ENCODE measurements around the gene NDRG3. TPM values are rescaled to one million over a fixed set of nuclear protein-coding genes. Genes with fewer than 3 reads are reported as not detected.

NDRG3 gene
- total RNA-seq, 1 experiment from 2014 or later, result 23.6 TPM

GRCh38 chr20:36623444-36623843 is 122.4 kb downstream of the NDRG3 start:
- no peaks in the 10 kb centered on the region for H3K79me1 ChIP-seq (ENCODE audit: insufficient read depth, low read depth, low read length, poor library complexity, severe bottlenecking)

More at GRCh38 chr20:36623444-36623843, 122.4 kb downstream of the NDRG3 start:
- H2BK120ac ChIP-seq (ENCODE audit: low read depth, low read length, poor library complexity, severe bottlenecking), result no peak overlapping the region
- H2BK5ac ChIP-seq (ENCODE audit: insufficient read length, low read length), result no peak overlapping the region
- no CpG with 5 or more reads among the region's 2 CpGs for WGBS (ENCODE audit: extremely low coverage, insufficient read length, low lambda C conversion rate)
- Mint-ChIP-seq H3K27ac (no peak overlapping the region), H3K9me3 (no peaks in the 10 kb centered on the region), H3K27me3 (ENCODE audit: low read depth) (no peaks in the 10 kb centered on the region), H3K36me3 (ENCODE audit: insufficient read depth in 1 of 3, low read depth in 3 of 3) (no peaks in the 10 kb centered on the region), H3K4me3 (no peak overlapping the region), H3K4me1 (peaks cover 7 to 10% of the 10 kb centered on the region in 2 experiments)
- no peak overlapping the region for H2BK15ac ChIP-seq (ENCODE audit: low read depth, low read length)
- TF ChIP-seq CTCF (conservative IDR thresholded peaks at IDR 0.05), result no peak
- H3K27me3 ChIP-seq (ENCODE audit: insufficient read depth, low read length), result no peaks in the 10 kb centered on the region
- H4K5ac ChIP-seq (ENCODE audit: insufficient read length, low read depth, low read length), result no peak overlapping the region
- no peak overlapping the region for H4K8ac ChIP-seq (replicated peaks; ENCODE audit: insufficient read length, low read depth, low read length)
- H3K9ac ChIP-seq (ENCODE audit: extremely low read depth, insufficient read length, low read length), result no peak overlapping the region
- H2BK12ac ChIP-seq (ENCODE audit: insufficient read length, low read depth, low read length), result no peak overlapping the region
- no peak overlapping the region for H3K27ac ChIP-seq (ENCODE audit: insufficient read length, low read depth, low read length)
- H4K20me1 ChIP-seq (ENCODE audit: control insufficient read depth, insufficient read depth, insufficient read length), result no peaks in the 10 kb centered on the region
- no peaks in the 10 kb centered on the region for H3K9me3 ChIP-seq (ENCODE audit: control insufficient read depth, low read depth, low read length)
- H2AFZ ChIP-seq (ENCODE audit: low read length), result no peak overlapping the region
- H2BK20ac ChIP-seq (ENCODE audit: low read depth, low read length, poor library complexity, severe bottlenecking), result no peak overlapping the region
- H3K79me2 ChIP-seq (ENCODE audit: insufficient read depth, low read length), result no peaks in the 10 kb centered on the region
- H3K23ac ChIP-seq (ENCODE audit: insufficient read length, low read depth, low read length), result no peak overlapping the region
- H2AK5ac ChIP-seq (ENCODE audit: insufficient read length, low read length), result no peak overlapping the region
- no peak overlapping the region for H3K4ac ChIP-seq (ENCODE audit: low read depth, low read length)
- no peak overlapping the region for H3K4me2 ChIP-seq (ENCODE audit: insufficient read depth, insufficient read length, low read length)
- H3K23me2 ChIP-seq (ENCODE audit: insufficient read length, low read depth, low read length, poor library complexity, severe bottlenecking), result no peaks in the 10 kb centered on the region
- no peak overlapping the region for H3K18ac ChIP-seq (ENCODE audit: insufficient read length, low read depth, low read length)
- H3T11ph ChIP-seq (ENCODE audit: low read length), result no peak overlapping the region
- no peak overlapping the region for H4K91ac ChIP-seq (ENCODE audit: insufficient read length, low read depth, low read length)
- no peaks in the 10 kb centered on the region; the same call in 1 of the 2 replicates for H3K4me1 ChIP-seq (ENCODE audit: insufficient read depth, low read length)
- no peak for DNase-seq
- H3K56ac ChIP-seq (ENCODE audit: insufficient read length, low read depth, low read length), result no peak overlapping the region
- no peak overlapping the region for H3K14ac ChIP-seq (ENCODE audit: insufficient read depth, low read length)
